ENCODE measurements around the gene SLC7A4.
"Not testable (repeated sequence)": the region's sequence is repeated elsewhere in the genome, so short reads cannot be mapped to it uniquely, and the experiment has no call there.

DNA sequence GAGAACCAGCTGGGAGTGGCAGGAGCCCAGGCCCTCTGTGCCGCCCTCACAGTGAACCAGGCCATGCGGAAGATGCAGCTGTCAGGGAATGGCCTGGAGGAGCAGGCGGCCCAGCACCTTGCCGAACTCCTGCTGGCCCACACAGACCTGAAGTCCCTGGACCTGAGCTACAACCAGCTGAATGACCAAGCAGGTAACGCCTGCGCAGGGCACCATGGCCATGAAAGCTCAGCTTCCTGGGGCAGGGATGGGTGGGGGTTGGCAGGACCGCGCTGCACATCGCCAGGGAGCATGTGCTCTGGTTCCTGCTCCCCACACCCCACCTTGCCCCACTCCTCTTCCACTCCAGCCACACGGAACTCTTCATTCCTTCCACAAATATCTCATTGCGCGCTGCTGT lies 16.6 kb upstream of the SLC7A4 start:
- TF ChIP-seq, protein P1, sequence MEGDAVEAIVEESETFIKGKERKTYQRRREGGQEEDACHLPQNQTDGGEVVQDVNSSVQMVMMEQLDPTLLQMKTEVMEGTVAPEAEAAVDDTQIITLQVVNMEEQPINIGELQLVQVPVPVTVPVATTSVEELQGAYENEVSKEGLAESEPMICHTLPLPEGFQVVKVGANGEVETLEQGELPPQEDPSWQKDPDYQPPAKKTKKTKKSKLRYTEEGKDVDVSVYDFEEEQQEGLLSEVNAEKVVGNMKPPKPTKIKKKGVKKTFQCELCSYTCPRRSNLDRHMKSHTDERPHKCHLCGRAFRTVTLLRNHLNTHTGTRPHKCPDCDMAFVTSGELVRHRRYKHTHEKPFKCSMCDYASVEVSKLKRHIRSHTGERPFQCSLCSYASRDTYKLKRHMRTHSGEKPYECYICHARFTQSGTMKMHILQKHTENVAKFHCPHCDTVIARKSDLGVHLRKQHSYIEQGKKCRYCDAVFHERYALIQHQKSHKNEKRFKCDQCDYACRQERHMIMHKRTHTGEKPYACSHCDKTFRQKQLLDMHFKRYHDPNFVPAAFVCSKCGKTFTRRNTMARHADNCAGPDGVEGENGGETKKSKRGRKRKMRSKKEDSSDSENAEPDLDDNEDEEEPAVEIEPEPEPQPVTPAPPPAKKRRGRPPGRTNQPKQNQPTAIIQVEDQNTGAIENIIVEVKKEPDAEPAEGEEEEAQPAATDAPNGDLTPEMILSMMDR (IDR thresholded peaks at IDR 0.05), result not testable (repeated sequence)
- not testable (repeated sequence) for TF ChIP-seq FOXM1 (IDR thresholded peaks at IDR 0.05; ENCODE audit: low read depth); RFX5 (IDR thresholded peaks at IDR 0.05; ENCODE audit: low read length); YY1 (IDR thresholded peaks at IDR 0.05; ENCODE audit: low read depth)
- TF ChIP-seq, protein P2, sequence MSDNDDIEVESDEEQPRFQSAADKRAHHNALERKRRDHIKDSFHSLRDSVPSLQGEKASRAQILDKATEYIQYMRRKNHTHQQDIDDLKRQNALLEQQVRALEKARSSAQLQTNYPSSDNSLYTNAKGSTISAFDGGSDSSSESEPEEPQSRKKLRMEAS (IDR thresholded peaks at IDR 0.05; ENCODE audit: low read depth), result not testable (repeated sequence)
- TF ChIP-seq, protein P3, sequence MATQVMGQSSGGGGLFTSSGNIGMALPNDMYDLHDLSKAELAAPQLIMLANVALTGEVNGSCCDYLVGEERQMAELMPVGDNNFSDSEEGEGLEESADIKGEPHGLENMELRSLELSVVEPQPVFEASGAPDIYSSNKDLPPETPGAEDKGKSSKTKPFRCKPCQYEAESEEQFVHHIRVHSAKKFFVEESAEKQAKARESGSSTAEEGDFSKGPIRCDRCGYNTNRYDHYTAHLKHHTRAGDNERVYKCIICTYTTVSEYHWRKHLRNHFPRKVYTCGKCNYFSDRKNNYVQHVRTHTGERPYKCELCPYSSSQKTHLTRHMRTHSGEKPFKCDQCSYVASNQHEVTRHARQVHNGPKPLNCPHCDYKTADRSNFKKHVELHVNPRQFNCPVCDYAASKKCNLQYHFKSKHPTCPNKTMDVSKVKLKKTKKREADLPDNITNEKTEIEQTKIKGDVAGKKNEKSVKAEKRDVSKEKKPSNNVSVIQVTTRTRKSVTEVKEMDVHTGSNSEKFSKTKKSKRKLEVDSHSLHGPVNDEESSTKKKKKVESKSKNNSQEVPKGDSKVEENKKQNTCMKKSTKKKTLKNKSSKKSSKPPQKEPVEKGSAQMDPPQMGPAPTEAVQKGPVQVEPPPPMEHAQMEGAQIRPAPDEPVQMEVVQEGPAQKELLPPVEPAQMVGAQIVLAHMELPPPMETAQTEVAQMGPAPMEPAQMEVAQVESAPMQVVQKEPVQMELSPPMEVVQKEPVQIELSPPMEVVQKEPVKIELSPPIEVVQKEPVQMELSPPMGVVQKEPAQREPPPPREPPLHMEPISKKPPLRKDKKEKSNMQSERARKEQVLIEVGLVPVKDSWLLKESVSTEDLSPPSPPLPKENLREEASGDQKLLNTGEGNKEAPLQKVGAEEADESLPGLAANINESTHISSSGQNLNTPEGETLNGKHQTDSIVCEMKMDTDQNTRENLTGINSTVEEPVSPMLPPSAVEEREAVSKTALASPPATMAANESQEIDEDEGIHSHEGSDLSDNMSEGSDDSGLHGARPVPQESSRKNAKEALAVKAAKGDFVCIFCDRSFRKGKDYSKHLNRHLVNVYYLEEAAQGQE (IDR thresholded peaks at IDR 0.05; ENCODE audit: low read depth, low read length), result not testable (repeated sequence)

Measured in SK-N-SH (cell line).